NCI-H82 treated with DMSO at 0.1 percent for 48 hours (cell line): ENCODE results near the gene PCLO.
A peak's percentile ranks its signal among the peaks of the same experiment; 100 is the strongest.

ENCODE experiments used
- DNase-seq: peaks from one replicate; lab custom pipeline; 2025; ENCODE audit not compliant: unreplicated experiment; lab: John Stamatoyannopoulos, UW

PCLO gene

DNA sequence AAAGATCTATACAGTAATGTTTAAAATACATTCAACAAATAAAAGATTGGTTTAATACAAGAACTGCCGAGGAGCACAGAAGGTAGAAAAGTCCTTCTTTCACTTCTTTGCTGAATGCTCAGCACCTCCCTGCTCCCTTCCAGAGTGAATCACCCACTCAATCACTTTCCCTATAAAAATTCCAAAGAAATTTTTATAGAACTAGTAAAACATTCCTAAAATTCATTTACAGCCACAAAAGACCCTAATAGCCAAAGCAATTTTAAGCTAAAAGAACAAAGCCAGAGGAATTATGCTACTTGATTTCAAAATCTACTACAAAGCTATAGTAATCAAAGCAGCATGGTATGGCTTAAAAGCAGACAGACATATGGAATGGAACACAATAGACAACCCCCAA, 320.9 kb downstream of the PCLO start:
- no peak for DNase-seq

DNA sequence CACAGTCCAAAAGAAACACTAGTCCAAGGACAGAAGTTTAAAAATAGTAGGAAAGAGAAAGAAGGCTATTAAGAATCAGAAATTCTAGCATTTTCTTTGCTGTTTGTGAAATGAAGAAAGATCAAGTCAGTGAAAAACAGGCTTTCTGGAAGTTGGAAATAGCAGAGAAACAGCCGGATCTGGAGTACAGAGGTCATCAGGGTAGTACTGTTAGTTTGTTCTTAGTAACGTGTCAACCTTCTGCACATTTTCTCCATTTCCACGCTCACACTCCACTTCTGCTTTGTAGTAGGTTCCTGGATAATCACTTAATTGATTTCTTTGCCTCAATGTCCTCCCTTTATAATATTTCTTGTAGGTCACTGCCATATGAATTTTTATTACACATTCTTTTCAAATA, 322.6 kb downstream of the PCLO start:
- DNase-seq = no peak

DNA sequence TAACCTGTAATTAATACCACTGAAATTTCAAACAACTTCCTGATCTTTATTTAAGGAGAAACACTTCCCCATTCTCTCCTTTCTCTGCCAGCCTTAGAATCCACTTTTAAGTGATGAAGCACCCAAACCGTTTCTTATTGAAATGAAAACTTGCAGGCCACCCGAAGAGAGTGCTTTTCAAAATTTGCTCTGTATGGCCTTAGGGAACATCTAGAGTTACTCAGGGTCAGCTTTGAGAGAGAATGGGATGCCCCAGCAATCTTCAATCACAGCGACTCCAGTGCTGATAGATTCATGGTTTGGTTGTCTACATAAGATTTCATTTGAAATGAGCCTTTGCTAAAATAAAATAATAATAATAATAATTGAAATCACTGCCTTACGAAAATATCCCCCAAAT, 323.1 kb downstream of the PCLO start:
- DNase-seq = no peak

DNA sequence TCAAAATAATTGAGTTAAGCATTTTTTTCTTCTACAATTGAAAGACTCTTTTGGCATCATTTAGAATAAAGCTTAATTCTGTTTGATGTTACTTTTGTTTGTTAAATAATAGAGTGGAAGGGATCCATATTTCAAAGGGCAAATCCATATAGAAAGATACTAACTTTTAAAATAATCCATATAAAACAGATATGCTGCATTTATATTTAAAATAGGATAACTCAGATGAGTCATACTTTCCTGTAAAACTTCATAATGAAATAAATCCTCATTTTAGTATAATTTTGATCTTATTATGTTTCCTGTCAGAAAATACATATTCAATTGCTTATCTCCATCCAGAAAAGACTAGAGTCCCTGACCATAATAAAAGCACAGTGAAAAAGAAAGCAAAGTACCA, 323.6 kb downstream of the PCLO start:
- DNase-seq = no peak

DNA sequence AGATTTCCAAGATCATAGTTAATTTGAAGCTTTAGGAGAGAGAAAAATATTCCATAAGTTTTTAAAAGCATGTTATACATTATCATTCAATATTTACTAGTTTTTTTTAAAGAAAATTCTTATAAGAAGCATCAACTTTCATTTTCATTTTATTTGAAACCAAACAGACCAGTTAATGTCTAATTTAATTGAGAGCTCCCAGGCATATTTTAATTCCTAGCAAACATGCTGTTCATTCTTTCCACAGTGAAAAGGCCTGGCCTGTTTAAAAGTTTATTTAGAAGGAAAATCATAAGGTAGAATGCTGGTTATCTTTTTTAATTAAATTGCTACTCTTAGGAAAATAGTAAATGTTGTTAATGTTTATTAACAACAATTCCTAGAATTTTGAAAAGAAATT, 324.4 kb downstream of the PCLO start:
- no peak for DNase-seq

DNA sequence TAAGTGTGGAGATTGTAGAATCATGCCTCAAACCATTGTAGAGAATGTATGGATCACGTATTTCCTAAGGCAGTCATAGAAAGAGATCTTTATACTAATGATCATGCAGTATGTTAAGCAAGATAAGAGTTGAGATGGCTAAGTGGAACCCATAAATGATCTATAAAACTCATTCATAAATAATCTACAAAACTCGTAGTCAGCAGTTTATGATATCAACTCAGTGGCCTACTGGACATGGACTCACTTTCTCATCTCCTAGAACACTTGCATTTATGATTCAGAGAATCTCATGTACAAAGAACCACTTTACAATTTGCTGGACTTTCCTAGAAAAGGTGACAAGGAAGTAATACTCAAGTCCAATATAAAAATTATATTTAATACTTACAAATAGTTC, 339.6 kb downstream of the PCLO start:
- no peak for DNase-seq

DNA sequence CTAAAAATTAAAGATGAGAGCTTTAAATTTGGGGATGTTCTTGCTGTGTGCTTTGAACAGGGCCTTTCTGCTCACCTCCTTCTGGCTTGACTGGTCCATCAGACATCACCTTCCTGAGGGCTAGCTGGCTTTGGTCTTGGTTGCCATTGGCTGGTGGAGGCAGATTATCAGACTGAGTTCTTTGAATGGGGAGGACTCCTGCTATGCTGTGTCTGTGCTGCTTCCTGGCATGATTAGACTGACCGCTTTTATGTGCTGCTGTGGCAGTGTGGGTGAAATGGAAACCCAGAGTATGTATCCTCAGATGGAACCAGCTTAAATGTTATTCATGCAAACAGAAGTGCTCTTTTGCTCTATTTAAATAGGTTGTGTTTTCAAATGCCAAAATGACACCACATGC, 341.6 kb downstream of the PCLO start:
- no peak for DNase-seq

DNA sequence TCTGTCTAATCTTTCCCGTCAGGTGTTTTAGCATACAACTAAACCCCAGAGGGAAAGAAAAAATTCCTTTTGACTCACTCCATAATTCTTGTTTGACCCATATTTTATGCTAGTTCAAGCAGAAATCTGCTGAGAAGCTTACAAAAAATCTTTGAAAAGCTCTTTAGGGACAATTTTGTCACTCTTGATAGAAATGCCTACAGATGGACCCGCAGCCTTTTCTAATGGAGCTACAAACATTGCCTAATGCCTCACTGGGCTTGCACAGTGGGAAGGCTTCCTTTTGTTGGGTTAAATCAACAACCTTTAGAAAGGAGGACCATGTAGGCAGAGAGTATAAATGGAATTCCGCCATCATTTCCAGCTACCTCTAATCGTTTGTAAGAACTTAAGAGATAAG, 344.5 kb downstream of the PCLO start:
- no peak for DNase-seq

DNA sequence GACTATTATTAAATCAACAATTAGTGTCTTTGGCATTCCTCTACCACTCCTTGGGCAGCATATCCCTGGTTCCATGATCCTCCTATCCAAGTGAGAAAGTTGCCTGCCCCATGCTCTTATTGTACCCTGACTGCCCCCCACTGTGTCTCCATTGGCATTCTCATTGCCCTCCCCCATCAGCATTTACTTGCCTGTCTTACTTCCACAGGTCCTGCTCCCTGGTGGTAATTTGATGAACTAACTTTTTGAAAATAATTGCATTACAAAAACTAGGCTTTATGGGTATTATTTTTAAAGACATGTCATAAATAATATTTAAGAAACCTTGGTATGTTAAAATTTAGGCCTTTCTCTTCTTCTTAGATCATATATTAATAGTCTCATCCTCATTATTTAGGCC, 346.4 kb downstream of the PCLO start:
- DNase-seq = no peak

DNA sequence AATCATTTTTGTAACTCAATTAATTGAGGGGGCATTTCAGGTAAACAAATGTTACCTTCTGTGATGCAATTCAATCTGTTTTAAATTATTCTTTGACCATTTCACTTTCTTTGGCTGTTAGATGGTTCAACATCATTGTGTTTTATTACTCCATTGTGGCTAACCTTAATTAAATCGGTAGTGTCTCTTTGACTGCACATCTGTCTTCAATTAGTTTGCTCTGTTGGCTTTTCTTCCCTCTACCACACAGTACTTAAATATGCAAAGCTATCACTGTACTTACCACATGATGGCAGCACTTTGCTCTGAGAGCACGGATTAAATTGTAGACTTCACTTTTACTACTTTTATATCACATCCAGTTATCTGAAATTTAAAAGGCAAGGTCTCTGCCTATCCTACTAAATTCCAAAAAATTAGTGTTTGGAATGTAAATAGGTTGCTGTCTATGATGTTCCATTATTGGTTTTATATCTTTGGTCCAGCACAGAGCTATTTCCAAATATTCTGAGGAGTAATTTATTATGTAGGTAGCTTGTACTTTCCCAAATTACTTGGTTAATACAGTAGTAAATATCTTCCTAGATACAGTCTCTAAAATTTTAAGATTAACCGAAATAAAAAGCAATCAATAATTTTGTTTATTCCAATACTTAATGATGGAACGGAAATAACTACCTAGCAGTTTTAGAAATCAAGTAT, 352.0 kb downstream of the PCLO start:
- DNase-seq = peak; percentile 60

DNA sequence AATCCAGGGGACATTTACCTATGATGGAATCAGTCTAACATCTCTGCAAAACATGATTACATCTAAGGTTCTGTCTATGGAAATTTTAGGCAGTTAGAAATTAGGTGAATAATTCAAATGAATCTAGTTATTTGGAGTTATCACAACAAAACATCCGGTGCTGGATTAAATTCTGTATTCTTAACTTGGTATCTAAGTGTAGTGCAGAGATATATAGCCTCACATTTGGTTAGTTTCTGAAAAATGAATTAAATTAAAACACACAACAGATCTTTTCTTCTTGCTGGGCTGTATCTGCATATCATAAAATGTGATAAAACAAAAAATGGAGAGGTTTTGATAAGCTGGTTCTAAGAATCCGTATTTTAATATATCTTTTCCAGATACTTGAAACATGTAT, 354.1 kb downstream of the PCLO start:
- DNase-seq = no peak

DNA sequence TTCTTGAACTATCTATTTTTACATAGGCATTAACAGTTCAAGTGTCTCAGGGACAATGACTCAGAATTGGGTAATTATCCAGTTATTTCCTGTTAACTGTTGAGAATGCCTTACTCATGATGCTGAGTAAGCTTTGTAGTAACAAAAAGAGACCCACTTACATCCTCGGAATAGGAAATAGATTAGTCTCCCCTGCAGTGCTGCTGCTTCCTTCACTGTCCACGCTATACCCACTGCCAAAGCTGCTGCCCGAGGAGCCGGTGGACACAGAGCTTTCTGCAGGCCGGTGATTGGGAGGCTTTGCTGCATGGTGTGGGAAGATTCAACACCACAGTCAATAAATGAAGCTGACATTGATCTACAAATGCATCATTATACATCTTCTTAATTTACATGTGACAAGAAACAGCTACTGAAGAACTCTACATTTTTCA, 357.1 kb downstream of the PCLO start:
- no peak for DNase-seq

DNA sequence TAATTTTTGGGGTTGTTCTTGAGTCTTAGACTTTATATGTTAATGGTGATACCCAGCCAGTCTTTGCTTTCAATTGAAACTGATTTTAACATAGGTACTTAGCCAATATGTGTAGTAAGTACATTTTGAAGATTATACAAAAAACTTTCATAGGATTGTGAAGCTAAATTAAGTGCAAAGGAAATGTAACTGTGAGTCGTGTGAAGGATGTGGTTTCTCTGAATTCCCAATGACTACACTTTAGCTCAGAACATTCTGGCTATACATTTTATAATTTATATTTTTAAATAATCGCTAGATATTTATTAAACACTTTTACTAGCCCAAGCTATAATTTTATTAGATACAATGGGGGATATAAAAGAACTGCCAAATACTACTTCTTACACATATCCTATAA, 359.3 kb downstream of the PCLO start:
- no peak for DNase-seq

DNA sequence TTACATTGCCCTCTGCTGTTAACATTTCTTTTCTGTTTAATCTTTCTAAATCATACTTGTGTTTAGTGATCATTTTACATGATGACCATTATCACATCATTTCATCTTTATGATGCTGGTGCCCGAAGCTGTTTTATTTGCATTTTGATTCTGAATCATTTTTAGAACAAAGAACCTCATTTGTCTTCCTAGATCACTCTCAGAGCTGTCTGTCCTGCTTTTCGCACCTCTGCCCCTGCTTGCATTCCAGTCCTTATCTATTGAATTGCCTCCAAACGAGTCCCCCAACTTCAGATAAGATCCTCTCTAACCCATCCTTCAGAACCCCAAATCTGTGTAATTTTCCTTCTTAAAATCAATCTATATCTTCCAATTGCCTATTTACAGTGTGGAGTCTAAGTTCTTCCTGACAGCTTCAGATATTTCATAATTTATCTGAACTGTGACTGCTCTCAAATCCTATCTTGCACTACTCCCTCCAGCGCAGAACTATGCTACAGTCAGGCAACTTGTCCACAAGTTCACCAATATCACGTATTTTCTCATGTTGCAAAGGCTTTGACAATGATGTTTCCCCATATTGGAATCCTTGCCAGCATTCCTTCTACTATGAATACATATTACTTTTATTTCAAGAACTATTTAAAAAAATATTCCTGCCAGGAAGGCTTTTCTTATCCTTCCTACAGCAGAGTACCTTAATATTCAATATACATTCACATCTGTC, 372.6 kb downstream of the PCLO start:
- DNase-seq = no peak

DNA sequence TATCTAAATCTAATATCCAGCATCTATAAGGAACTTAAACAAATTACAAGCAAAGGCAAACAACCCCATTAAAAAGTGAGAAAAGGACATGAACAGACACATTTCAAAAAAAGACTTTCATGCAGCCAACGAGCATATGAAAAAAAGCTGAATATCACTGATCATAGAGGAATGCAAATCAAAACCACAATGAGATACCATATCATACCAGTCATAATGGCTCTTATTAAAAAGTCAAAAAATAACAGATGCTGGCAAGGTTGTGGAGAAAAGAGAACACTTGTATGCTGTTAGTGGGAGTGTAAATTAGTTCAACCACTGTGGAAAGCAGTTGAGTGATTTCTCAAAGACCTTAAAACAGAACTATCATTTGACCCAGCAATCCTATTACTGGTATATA, 384.7 kb downstream of the PCLO start:
- DNase-seq = no peak

DNA sequence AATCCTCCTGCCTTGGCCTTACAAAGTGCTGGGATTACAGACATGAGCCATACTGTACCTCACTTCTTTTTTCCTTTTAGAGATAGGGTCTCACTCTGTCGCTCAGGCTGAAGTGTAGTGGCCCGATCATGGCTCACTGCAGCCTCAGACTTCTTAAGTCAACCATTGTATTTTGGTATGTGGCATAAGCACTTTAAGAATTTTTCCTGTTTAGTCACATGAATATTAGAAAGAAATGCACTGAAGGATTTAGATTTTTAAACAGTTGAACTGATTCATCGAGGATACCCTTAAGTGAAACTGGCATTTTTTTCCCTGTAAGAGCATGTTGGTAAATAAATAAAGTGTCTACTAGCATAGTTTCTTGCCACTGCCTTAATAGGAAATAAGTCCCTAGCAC, 399.8 kb downstream of the PCLO start:
- no peak for DNase-seq

DNA sequence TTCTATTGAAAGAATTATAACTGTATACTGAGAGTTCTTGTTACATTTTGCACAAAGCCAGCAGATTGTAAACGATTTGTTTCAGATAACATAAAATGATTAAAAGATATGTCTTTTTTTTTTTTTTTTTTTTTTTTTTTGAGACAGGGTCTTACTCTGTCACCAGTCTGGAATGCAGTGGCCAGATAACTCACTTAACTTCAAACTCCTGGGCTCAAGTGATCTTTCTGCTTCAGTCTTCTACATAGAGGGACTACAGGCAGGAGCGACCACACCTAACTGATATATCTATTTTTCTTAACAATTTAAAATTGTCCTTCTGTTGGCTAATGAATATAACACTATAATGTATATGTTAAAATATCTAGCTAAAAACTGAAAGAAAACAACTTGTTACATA, 401.9 kb downstream of the PCLO start:
- no peak for DNase-seq

DNA sequence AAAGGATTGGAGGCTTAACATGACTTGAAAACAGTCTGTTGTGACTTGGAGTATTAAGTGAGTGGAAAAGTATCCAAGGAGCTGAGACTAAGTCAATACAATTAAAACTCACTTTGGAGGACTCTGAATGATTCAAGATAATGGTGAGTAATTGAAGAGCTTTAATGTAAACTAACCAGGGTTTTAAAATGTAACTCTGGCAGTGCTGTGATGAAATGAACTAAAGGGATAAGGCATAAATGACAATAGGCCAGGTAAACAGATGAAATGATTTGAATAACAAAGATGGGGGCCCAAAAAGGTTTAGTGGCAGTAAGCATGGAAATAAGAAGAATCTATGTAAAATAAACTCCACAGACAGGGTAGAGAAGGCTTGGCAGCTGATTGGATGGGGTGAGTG, 402.6 kb downstream of the PCLO start:
- DNase-seq = no peak

DNA sequence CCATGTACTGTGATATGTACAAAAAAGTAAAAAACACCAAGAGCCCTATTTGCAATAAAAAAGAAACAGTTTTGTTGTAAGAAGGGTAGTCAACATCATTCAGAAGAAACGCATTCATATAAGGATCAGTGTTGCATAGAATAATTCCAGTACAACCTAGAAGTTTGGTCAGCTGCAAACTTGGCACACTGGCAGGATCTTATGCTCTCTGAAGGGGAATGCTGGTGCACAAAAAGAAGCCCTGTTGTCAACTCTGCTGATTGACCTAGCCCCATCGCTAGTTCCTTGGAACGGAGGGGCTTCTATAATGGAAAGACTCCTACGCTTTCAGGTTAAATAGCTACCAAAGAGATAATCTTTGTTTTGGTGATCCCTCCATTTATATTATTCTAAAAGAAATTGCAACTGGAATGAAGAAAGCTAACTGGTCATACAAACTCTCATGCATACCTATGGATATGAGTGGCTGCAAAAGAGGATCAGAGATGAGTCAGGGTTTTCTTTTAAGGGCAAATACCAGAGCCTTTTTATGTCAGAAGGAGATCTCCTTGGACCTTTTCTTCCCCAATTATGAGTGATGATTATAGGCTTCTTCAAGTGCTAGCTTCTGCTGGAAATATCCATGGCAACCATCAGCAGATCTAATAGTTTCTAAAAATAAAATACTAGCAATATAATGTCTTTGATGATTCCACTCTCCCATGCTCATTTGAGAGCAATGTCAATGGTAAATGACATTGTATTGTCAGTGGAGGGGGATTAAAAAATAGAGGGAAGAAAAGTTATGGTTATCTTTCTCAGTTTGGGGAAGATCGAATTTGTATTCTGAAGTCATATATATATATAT, 406.8 kb downstream of the PCLO start:
- DNase-seq = no peak

DNA sequence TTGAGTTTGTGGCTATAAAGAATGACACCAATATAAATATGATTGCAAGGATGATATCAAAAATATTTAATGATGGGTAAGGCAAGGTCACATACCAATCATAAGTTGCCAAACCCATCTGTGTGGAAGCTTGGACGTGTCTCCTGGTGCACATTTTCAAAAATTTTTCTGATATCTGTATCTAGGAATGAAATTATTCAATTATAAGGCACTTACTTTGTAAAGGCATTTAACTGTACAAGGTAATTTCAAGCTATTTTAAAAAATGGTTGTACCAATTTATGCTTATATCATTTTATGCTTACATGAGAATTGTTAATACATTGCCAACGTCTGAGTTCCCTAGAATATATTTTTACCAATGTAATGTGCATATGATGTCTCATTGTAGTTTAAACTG, 412.7 kb downstream of the PCLO start:
- no peak for DNase-seq

DNA sequence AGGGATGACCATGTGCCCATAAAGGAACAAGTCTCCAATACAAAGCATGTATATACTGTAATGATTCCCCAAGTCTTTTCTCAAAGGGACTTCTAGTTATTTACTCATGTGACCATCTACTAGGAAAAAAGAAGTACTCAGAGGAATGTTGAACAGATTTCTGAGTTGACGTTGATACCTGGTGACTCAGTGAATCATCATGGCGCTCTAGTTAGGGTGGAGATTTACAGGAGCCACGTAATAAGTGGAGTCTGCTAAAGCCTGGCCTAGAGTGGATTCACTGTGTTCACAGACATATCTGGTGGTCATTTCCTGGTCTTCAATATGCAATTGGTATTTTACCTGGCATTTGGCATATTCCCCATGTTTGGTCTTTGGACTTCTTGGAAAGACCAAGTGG, 416.9 kb downstream of the PCLO start:
- DNase-seq = no peak

DNA sequence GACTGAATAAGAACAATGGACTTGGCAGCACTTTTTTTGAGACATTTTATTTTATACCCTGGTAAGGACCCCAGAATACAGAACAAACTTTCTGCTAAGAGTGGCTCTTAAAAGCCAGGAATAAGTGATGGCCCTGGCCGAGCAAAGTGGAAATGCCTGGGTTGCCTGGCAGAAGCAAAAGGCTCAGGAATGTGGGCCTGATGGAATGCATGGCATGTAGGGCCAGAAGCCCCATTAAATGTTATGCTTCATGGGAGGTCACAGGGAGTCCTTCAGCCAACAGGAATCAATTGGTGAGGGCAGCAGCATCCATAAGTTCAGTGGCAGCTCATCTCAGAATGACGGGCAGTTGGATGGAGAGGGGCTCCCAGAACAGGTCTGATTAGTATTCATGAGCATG, 417.6 kb downstream of the PCLO start:
- DNase-seq = no peak
